Activated CD4-positive, alpha-beta memory T cell treated with anti-CD3 and anti-CD28 coated beads for 36 hours (primary cell): Measurements from ENCODE around the gene DLG5. TPM values are rescaled to one million over a fixed set of nuclear protein-coding genes. Genes with fewer than 3 reads are reported as not detected.

Source experiments
- CTCF ChIA-PET: fragments of 350-600 bp; sonication (Branson Sonifier 250); formaldehyde crosslinking; loops from one replicate; lab custom pipeline; 2021; ENCODE audit warnings: antibody characterized with exemption, inconsistent platforms; lab: Charles Lee
- POLR2A ChIA-PET: fragments of 350-600 bp; sonication (Branson Sonifier 250); formaldehyde crosslinking; loops from one replicate; lab custom pipeline; 2021; ENCODE audit warnings: antibody characterized with exemption; lab: Charles Lee
- DNase-seq: peaks from one replicate; pipeline ENCODE4 v3.0.0-alpha.2; 2020
- H3K27ac Mint-ChIP-seq: one replicate; pipeline ENCODE4 v1.8.0; 2021; ENCODE audit warnings: mixed read lengths
- H3K27me3 Mint-ChIP-seq: one replicate; pipeline ENCODE4 v1.8.0; 2021; ENCODE audit warnings: mixed read lengths
- H3K36me3 Mint-ChIP-seq: one replicate; pipeline ENCODE4 v1.8.0; 2021; ENCODE audit warnings: mixed read lengths
- H3K4me1 Mint-ChIP-seq: one replicate; pipeline ENCODE4 v1.8.0; 2021; ENCODE audit warnings: low read depth, mixed read lengths
- H3K4me3 Mint-ChIP-seq: one replicate; pipeline ENCODE4 v1.8.0; 2021; ENCODE audit warnings: mild to moderate bottlenecking, mixed read lengths
- H3K9me3 Mint-ChIP-seq: one replicate; pipeline ENCODE4 v1.8.0; 2021; ENCODE audit warnings: mixed read lengths
- intact Hi-C: fragments of 100-400 bp; cut with micrococcal nuclease; formaldehyde crosslinking; loops from one replicate; pipeline ENCODE4 v1.15.1; 2023
- total RNA-seq, 2 experiments: library from RNA; stranded (reverse); gene quantifications; one replicate each; pipeline ENCODE4 v1.2.3, GENCODE V29; 2021

DLG5 gene
- total RNA-seq, 2 experiments from 2014 or later: 2.6 to 2.9 TPM

DNA sequence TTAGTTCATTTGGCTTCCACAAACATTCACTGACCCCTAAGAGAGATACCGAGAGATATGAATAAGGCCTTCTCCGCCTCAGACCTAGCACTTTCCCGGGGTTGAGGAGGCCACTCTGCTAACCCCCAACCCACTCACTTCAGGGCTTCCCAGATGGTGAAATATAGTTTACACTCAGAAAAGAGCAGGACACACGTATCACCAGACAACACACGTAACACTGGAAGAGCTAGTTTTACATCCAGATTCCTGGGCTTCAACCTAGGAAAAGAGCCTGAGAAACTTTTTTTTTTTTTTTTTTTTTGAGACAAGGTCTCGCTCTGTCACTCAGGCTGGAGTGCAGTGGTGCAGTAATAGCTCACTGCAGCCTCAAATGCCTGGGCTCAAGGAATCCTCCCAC, 15.2 kb upstream of the DLG5 start:
- no peak overlapping the region for H3K27ac Mint-ChIP-seq
- H3K4me3 Mint-ChIP-seq: no peak overlapping the region
- CTCF ChIA-PET: no interaction called here
- H3K36me3 Mint-ChIP-seq: no peaks in the 10 kb centered on the region
- H3K9me3 Mint-ChIP-seq: no peaks in the 10 kb centered on the region
- POLR2A ChIA-PET: interaction anchor here (0.6 kb wide), 1 partner anchor 1075 kb away, joined by 3 read pairs; no protein-coding TSS in a partner anchor
- intact Hi-C loops: no loop called here
- H3K27me3 Mint-ChIP-seq: peaks cover 16% of the 10 kb centered on the region
- DNase-seq: no peak
- H3K4me1 Mint-ChIP-seq: no peaks in the 10 kb centered on the region

DNA sequence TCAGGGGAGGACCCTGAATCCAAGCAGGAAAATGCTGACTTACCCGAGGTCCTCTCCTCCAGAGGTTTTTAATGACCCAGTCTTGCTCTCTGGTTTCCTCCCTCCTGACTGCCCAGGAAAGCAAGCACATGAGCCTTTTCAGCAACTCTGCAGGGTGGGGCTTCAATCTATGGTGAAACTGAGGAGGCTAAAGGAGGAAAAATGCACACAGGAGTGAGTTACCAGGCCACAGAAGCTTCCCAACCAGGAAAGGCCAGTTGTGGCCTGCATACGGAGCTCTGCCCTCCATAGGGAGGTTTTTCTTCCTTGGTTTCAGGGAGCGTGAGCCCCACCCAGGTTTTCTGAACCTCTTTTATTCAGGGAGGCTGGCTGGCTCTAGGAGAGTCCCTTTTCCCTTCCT, 14.1 kb upstream of the DLG5 start:
- Mint-ChIP-seq H3K27me3 (peaks cover 12% of the 10 kb centered on the region), H3K4me1 (no peaks in the 10 kb centered on the region), H3K4me3 (no peak overlapping the region), H3K27ac (no peak overlapping the region), H3K9me3 (no peaks in the 10 kb centered on the region), H3K36me3 (no peaks in the 10 kb centered on the region)
- no peak for DNase-seq
- ChIA-PET POLR2A (no interaction called here), CTCF (no interaction called here)
- intact Hi-C loops: no loop called here

DNA sequence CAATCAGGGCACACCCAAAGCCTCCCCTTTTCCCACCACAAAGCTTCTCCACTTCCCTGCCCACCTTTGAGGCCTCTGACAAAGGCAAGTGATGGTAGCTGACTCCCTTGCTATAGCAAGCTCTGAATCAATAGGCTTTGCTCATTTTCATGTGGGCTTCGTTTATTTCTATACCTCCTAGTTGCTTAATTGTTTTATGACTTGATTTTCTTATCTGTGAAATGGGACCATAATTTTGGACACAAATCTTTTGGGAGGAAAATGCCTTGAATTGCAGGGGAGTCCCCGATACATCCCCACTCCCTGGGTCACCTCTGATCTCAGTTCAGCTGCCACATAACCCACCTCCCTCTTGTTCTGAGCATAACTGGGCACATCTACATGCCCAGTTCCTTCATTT, 13.7 kb upstream of the DLG5 start:
- Mint-ChIP-seq H3K27me3 (peaks cover 12% of the 10 kb centered on the region), H3K27ac (no peak overlapping the region), H3K4me1 (no peaks in the 10 kb centered on the region), H3K4me3 (no peak overlapping the region), H3K9me3 (no peaks in the 10 kb centered on the region), H3K36me3 (no peaks in the 10 kb centered on the region)
- POLR2A ChIA-PET: no interaction called here
- intact Hi-C loops: no loop called here
- DNase-seq: no peak
- CTCF ChIA-PET: no interaction called here

DNA sequence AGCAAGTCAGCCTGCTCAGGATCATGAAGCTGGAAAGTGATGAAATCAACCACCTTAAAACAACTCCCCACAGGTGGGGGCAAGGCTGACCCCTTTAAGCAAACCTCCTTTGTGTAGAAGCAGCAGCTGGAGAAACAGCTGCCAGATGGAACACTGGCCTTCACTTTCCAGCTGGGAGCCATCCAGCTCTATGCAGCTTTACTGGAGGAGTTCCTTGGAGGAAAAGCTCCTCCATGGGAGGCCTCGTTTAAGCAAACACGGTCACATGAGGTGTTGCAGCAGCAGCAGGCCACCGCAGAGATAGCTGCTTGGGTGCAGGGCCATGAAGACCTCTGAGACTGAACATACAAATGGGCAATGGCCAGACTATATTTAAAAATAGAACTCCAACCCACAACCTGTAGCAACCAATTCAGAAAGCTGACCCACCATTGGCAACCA, 13.0 kb upstream of the DLG5 start:
- Mint-ChIP-seq H3K27ac (no peak overlapping the region), H3K4me1 (no peaks in the 10 kb centered on the region), H3K9me3 (no peaks in the 10 kb centered on the region), H3K4me3 (no peak overlapping the region), H3K36me3 (no peaks in the 10 kb centered on the region), H3K27me3 (peaks cover 11% of the 10 kb centered on the region)
- ChIA-PET POLR2A (no interaction called here), CTCF (no interaction called here)
- DNase-seq: no peak
- intact Hi-C loops: no loop called here

DNA sequence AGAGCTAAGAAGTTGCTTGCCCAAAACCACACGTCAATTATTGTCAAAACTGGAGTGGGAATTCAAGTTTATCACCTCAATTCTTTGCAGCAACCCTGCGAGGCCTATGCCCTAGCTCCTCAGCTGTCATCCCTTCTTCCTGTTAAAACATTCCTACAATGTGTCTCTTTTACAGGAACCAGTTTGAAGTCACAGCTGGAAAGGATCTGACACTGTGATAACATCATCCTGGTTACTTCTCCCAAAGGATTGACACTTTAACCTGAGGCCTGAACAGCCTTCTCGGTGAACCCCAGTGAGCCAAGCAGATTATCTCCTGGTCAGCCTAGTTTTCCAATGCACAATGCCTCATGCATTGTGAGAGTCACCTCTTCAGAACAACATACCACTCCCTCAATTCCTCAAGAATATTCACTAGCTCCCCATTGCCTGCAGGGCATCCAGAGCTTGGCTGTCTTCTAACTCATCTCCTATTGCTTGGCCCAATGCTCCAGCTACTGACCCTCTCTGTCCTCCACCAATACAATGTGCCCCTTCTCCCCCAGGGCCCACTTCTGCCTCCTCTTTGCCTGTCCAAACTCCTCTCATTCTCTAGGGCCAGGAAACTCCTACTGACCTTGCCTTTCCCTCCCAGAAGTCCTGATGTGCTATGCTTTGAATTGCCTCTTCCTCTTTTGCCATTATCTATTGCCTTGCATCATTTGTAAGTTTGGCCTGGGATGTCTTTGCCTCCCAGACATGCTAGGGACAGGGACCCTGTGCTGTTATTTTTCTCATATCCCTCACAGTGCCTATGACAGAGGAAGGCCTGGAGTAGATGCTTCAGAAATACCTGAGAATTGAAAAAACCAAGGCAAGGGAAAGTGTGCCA, 10.4 kb upstream of the DLG5 start:
- no peak overlapping the region for H3K27ac Mint-ChIP-seq
- POLR2A ChIA-PET: no interaction called here
- H3K9me3 Mint-ChIP-seq: no peaks in the 10 kb centered on the region
- DNase-seq: no peak
- no peaks in the 10 kb centered on the region for H3K4me1 Mint-ChIP-seq
- CTCF ChIA-PET: no interaction called here
- peaks cover 3% of the 10 kb centered on the region for H3K27me3 Mint-ChIP-seq
- no peak overlapping the region for H3K4me3 Mint-ChIP-seq
- intact Hi-C loops: no loop called here
- no peaks in the 10 kb centered on the region for H3K36me3 Mint-ChIP-seq

DNA sequence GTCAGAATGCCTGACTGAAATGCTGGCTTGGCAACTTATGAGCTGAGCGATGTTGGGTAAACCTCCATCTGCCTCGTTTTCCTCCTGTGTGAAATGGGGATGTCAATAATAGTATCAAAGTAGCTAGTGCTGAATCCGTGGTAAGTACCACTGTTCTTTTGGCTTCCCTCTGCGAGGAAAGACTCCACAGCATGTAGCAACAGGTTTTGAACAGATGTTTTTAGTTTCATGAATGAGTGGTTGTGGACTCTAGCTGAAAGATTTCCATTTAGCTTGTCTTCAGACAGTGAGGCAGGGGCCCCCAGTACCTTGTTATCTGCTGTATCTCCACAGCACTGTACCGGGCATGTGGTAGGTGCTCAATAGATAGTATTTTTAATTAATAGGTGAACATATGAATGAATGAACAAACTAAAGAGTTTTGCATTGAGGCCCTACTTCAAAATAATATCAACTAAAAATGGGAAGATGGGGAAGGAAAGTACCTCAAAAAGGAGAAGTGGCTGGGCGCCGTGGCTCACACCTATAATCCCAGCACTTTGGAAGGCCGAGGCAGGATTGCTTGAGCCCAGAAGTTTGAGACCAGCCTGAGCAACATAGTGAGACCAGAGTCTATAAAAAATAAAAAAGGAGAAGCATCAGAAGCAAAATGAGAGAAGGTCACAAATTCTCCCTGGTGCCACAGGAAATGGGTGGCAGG, 5.6 kb upstream of the DLG5 start:
- Mint-ChIP-seq H3K9me3 (no peaks in the 10 kb centered on the region), H3K36me3 (no peaks in the 10 kb centered on the region), H3K27ac (no peak overlapping the region), H3K4me1 (peaks cover 5% of the 10 kb centered on the region), H3K4me3 (no peak overlapping the region), H3K27me3 (peaks cover 23% of the 10 kb centered on the region)
- no peak for DNase-seq
- CTCF ChIA-PET: no interaction called here
- POLR2A ChIA-PET: no interaction called here
- intact Hi-C loops: no loop called here

DNA sequence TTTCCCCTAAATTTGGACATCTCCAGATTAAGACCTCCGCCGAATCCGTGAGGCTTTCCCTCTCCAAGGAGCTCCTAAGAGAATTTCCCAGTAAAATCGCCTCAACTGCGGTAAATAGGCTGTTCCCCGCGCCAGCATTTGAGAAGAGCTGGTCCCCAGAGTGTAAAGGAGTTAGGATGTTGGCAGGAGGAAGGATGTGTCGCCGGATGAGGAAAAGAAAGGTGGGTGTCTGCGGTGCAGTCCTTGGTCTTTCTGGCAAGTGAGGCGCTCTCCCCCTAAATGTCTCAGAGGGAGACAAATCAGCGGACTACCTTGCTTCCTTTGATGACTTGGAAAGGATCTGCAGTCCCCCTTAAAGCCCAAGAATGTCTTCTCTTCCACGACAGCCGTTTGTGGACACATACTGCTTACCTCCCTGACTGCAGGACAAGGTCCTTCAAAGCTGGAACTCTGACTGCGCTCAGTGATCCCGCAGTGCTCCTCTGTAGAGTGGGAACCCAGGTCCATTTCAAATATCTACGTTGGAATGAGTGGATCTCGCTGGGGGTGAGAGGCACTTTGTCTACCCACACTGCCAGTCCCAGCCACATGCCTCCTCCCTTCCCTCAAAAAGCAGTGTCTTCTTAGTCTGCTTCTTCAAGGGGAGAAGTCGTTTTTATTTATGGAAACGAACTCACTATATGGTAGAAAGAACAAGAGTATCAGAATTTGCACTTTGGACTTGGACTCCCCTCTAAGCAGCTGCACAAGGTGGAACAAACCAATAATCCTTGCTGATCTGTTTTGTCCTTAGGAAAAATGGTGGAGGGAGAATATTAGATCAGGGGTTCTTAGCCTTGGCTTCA, 1.1 kb upstream of the DLG5 start:
- Mint-ChIP-seq H3K36me3 (no peaks in the 10 kb centered on the region), H3K27ac (no peak overlapping the region), H3K9me3 (no peaks in the 10 kb centered on the region), H3K4me1 (peaks cover 10% of the 10 kb centered on the region), H3K27me3 (peaks cover 42% of the 10 kb centered on the region), H3K4me3 (peak overlapping the region; percentile 64)
- ChIA-PET CTCF (no interaction called here), POLR2A (no interaction called here)
- intact Hi-C loops: no loop called here
- no peak for DNase-seq

DNA sequence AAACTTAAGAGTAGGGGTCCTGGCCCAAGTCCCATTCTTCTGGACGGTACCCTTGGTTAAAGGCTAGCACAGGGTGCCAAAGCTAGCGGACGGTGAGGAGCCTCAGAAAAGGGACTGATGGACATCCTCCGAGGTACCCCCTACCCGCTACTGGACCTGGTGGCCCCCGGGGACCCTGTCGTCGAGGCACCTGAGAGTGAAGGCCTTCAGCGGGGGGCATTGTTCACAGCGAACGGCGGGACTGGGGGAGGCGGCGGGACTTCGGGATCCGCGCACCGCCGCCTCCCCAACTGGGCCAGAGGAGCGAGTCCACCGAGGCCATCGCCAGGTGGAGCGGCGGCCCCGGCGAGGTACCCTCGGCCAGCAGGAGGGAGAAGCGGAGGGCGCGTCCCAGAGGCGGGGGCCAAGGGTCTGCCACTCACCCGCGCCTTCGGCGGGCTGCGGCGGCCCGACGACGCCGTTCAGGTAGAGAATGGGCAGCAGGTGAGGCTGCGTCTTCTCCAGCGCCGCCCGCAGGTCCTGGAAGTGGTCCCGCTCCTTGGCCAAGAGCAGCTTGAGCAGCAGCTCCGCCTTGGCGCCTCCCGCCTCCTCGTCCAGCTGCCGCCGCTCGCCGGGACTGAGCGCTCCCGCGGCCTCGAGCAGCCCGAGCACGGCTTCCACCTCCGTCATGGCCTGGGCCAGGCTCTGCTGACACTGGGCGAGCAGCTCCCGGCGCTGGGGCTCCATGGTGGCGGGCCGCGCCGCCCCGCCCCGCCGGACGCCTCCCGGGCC, 575 bp downstream of the DLG5 start:
- ChIA-PET POLR2A (no interaction called here), CTCF (no interaction called here)
- peak overlapping the region; percentile 49 for H3K4me3 Mint-ChIP-seq
- H3K9me3 Mint-ChIP-seq: no peaks in the 10 kb centered on the region
- intact Hi-C loops: no loop called here
- peak; percentile 31 for DNase-seq
- peaks cover 38% of the 10 kb centered on the region for H3K27me3 Mint-ChIP-seq
- peaks cover 10% of the 10 kb centered on the region for H3K4me1 Mint-ChIP-seq
- no peaks in the 10 kb centered on the region for H3K36me3 Mint-ChIP-seq
- H3K27ac Mint-ChIP-seq: no peak overlapping the region

DNA sequence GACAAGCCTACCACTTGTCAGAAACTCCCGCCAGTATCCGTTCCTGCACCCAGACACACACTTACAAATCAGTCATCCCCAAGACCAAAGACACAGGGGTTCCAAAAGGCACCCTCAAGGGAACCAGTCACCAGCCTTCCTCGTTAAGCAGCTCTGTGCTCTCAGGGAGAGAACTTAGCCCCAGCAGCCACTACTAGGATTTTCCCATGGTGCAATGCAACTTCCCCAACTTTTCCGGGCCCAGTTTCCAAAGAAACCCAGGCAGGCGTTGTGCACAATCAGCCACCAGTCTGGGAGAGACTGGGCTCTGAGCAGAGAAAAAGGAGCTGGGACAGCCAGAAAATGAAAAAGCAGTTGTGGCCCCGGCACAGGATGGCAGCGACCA, 1.2 kb downstream of the DLG5 start:
- no peak overlapping the region for H3K27ac Mint-ChIP-seq
- no peaks in the 10 kb centered on the region for H3K9me3 Mint-ChIP-seq
- H3K36me3 Mint-ChIP-seq: no peaks in the 10 kb centered on the region
- peak overlapping the region; percentile 28 for H3K4me3 Mint-ChIP-seq
- DNase-seq: no peak
- H3K27me3 Mint-ChIP-seq: peaks cover 40% of the 10 kb centered on the region
- POLR2A ChIA-PET: no interaction called here
- H3K4me1 Mint-ChIP-seq: peaks cover 10% of the 10 kb centered on the region
- CTCF ChIA-PET: no interaction called here
- intact Hi-C loops: no loop called here

DNA sequence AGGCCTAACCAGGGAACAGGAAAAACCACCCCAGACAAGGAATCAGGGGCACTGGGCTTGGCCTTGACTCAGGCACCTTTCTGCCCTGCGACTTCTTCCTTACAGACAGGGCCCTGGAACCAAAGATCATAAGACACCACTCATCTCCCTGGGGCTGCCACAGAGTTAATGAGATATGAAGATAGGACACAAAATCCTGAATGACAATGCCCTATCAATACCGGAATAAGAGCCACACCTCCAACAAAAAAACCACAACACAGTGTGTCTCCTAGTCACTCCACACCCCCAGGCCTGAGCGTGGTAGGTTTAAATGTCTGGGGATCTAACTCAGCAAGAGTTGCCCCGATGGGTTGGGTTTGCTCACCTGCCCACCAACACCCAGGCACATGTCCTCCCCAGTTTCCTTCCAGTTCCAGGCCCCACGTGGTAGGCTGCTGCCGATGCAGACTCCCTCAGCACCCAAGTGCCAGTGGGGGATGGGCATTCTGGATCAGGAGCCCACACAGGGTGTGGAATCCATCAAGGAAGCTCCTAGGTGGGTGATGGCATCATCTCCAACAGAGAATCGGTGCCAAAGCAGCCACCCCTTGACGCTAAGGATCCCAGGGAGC, 3.9 kb downstream of the DLG5 start:
- POLR2A ChIA-PET: no interaction called here
- intact Hi-C loops: no loop called here
- H3K9me3 Mint-ChIP-seq: no peaks in the 10 kb centered on the region
- H3K4me1 Mint-ChIP-seq: peaks cover 10% of the 10 kb centered on the region
- no peaks in the 10 kb centered on the region for H3K36me3 Mint-ChIP-seq
- CTCF ChIA-PET: no interaction called here
- H3K4me3 Mint-ChIP-seq: no peak overlapping the region
- peaks cover 28% of the 10 kb centered on the region for H3K27me3 Mint-ChIP-seq
- no peak for DNase-seq
- H3K27ac Mint-ChIP-seq: no peak overlapping the region

DNA sequence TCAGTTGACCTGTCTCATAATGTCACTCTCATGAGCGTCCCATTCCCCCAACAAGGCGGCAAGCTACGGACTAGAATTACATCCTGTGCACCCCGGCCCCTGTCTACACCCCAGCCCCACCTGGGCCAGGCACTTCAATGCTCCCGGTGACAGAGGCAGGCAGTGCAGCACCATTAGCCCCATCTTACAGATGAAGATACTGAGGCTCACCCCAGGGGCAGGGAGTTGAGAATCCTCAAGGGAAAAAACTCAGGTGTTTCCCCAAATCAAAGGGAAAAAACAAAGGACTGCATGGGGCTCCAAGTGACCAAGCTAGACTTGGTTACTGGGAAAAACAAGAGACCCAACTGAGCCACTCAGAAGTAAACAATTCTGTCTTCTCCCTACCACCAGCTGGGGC, 4.5 kb downstream of the DLG5 start:
- CTCF ChIA-PET: no interaction called here
- H3K4me1 Mint-ChIP-seq: peaks cover 4% of the 10 kb centered on the region
- POLR2A ChIA-PET: no interaction called here
- H3K36me3 Mint-ChIP-seq: no peaks in the 10 kb centered on the region
- no peak overlapping the region for H3K27ac Mint-ChIP-seq
- DNase-seq: no peak
- intact Hi-C loops: no loop called here
- H3K9me3 Mint-ChIP-seq: no peaks in the 10 kb centered on the region
- H3K27me3 Mint-ChIP-seq: peaks cover 23% of the 10 kb centered on the region
- no peak overlapping the region for H3K4me3 Mint-ChIP-seq
